Transverse colon (tissue), 4 donors: Measurements from ENCODE around the gene LONP2. TPM values are rescaled to one million over a fixed set of nuclear protein-coding genes. Genes with fewer than 3 reads are reported as not detected.

Experiments used
- DNase-seq: peaks from one replicate; pipeline ENCODE4 v3.0.0-alpha.2; 2019
- H3K27ac ChIP-seq, 4 donors: fragments of 200-600 bp; sonication (generic); 2 replicates each; pipeline ENCODE4 v1.5.1; 2016 to 2018; ENCODE audit warnings: inconsistent platforms in 4 of 4
- H3K27me3 ChIP-seq: fragments of 200-600 bp; sonication (generic); 2 replicates; pipeline ENCODE4 v1.5.1; 2017; ENCODE audit warnings: inconsistent platforms
- H3K36me3 ChIP-seq, 4 donors: fragments of 200-600 bp; sonication (generic); 2 replicates each; pipeline ENCODE4 v1.5.1; 2017 to 2019; ENCODE audit warnings: inconsistent platforms in 4 of 4
- H3K4me1 ChIP-seq, 4 donors: fragments of 200-600 bp; sonication (generic); 2 replicates each; pipeline ENCODE4 v1.5.1; 2017 to 2020; ENCODE audit warnings: inconsistent platforms in 4 of 4
- H3K4me3 ChIP-seq, 4 donors: fragments of 200-600 bp; sonication (generic); 1 replicate in 1 of 4; 2 replicates in 3 of 4; pipeline versions ENCODE4 v1.5.1 to v1.6.1; 2017 to 2019; ENCODE audit warnings: inconsistent platforms in 4 of 4
- H3K9me3 ChIP-seq, 2 donors: fragments of 200-600 bp; sonication (generic); 2 replicates each; pipeline ENCODE4 v1.5.1; 2017 to 2019; ENCODE audit warnings: inconsistent platforms in 2 of 2
- EP300 ChIP-seq: sonication (generic); formaldehyde crosslinking; IDR thresholded peaks from one replicate; pipeline ENCODE4 v1.6.1; 2017; ENCODE audit warnings: antibody characterized with exemption, low read depth
- POLR2A ChIP-seq: fragments of 450-650 bp; IDR thresholded peaks from one replicate; pipeline ENCODE4 v1.6.1; 2016; ENCODE audit warnings: antibody characterized with exemption, mild to moderate bottlenecking, moderate library complexity
- POLR2AphosphoS5 ChIP-seq, 3 donors: sonication (generic); formaldehyde crosslinking; IDR thresholded peaks; one replicate each; pipeline ENCODE4 v1.6.1; 2016; ENCODE audit warnings: antibody characterized with exemption in 3 of 3
- WGBS, 2 donors: methylation state at CpG; one replicate each; pipeline ENCODE4 v1.1.5; 2018; ENCODE audit warnings: low coverage in 1 of 2; 5-methylcytosine and 5-hydroxymethylcytosine counted together
- in situ Hi-C, 4 donors: fragments of 200-750 bp; cut with MboI; loops; one replicate each; pipeline versions ENCODE4 v1.15.0 to v1.15.1; 2017; ENCODE audit warnings: low sequenced_read_pairs in 3 of 4, low pct_ligation_motif_present in 1 of 4, low pct_unique_long_range_greater_than_20kb in 1 of 4
- intact Hi-C: fragments of 100-400 bp; cut with DNase I; formaldehyde crosslinking; loops from one replicate; pipeline ENCODE4 v1.15.1; 2023; ENCODE audit warnings: low total_unique reads
- total RNA-seq, 4 donors: library from RNA; depleted of rRNA; stranded (reverse); fragments of >200 nt; gene quantifications; one replicate each; pipeline ENCODE4 v1.1.0, GENCODE V29; 2016
- TF ChIP-seq, protein P1 (sequence below), 5 experiments: fragments of 200-600 bp in 3 of 5; fragments of 450-650 bp in 2 of 5; sonication (generic) in 3 of 5; IDR thresholded peaks; 1 replicate in 2 of 5; 2 replicates in 3 of 5; pipeline ENCODE4 v1.5.1; 2016 to 2017; ENCODE audit warnings: antibody characterized with exemption in 5 of 5, inconsistent platforms in 3 of 5, mild to moderate bottlenecking in 2 of 5, moderate library complexity in 1 of 5

Gene LONP2
- total RNA-seq, 4 donors from 2014 or later = 51.3 to 104 (median 65.3) TPM

GRCh38 chr16:48323783-48324775, 80.0 kb downstream of the LONP2 start:
- Histone ChIP-seq H3K4me1 (peaks cover 0 to 14% (median under 1%) of the 10 kb centered on the region in 4 donors), H3K4me3 (no peak overlapping the region), H3K27me3 (no peaks in the 10 kb centered on the region), H3K36me3 (no peaks in the 10 kb centered on the region), H3K9me3 (no peaks in the 10 kb centered on the region), H3K27ac (no peak overlapping the region)
- 72 to 86% methylated on average over 7 of the region's 7 CpGs for WGBS, 2 donors
- intact Hi-C loops (no loop called here), in situ Hi-C loops (no loop called here)
- no peak for DNase-seq
- TF ChIP-seq EP300 = no peak
- TF ChIP-seq, protein P1, sequence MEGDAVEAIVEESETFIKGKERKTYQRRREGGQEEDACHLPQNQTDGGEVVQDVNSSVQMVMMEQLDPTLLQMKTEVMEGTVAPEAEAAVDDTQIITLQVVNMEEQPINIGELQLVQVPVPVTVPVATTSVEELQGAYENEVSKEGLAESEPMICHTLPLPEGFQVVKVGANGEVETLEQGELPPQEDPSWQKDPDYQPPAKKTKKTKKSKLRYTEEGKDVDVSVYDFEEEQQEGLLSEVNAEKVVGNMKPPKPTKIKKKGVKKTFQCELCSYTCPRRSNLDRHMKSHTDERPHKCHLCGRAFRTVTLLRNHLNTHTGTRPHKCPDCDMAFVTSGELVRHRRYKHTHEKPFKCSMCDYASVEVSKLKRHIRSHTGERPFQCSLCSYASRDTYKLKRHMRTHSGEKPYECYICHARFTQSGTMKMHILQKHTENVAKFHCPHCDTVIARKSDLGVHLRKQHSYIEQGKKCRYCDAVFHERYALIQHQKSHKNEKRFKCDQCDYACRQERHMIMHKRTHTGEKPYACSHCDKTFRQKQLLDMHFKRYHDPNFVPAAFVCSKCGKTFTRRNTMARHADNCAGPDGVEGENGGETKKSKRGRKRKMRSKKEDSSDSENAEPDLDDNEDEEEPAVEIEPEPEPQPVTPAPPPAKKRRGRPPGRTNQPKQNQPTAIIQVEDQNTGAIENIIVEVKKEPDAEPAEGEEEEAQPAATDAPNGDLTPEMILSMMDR (IDR thresholded peaks at IDR 0.05) = no peak
- TF ChIP-seq POLR2AphosphoS5 (IDR thresholded peaks at IDR 0.05) = no peak
- TF ChIP-seq POLR2A = no peak

GRCh38 chr16:48326915-48327314, 82.8 kb downstream of the LONP2 start:
- Histone ChIP-seq H3K4me1 (peaks cover 0 to 3% (median 0%) of the 10 kb centered on the region in 4 donors), H3K9me3 (no peaks in the 10 kb centered on the region), H3K27ac (no peak overlapping the region), H3K27me3 (no peaks in the 10 kb centered on the region), H3K36me3 (no peaks in the 10 kb centered on the region), H3K4me3 (no peak overlapping the region)
- intact Hi-C loops = no loop called here
- 80 to 97% methylated on average over 4 of the region's 4 CpGs for WGBS, 2 donors
- in situ Hi-C loops = loop anchor here in 1 of 4 donors (25.0 kb wide), 1 partner anchor 310 kb away; no protein-coding TSS in a partner anchor
- no peak for DNase-seq
- TF ChIP-seq POLR2AphosphoS5 (IDR thresholded peaks at IDR 0.05) = no peak

DNA sequence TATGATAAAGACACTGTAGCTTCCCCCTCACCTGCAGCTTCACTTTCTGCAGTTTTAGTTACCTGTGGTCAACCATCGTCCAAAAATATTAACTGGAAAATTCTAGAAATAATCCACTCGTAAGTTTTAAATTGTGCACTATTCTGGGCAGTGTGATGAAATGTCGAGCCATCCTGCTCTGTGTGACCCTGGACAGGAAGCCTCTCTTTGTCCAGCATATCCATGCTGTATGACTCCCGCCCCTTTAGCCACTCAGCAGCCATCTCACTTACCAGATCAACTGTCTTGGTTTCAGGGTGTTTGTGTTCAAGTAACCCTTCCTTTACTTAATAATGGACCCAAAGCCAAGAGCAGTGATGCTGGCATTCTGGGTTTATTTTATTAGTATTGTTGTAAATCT, 85.0 kb downstream of the LONP2 start:
- TF ChIP-seq, protein P1 (IDR thresholded peaks at IDR 0.05) = no peak
- TF ChIP-seq EP300 = no peak
- no peak for TF ChIP-seq POLR2A
- TF ChIP-seq POLR2AphosphoS5 (IDR thresholded peaks at IDR 0.05) = no peak
- in situ Hi-C loops (loop anchor here in 1 of 4 donors (25.0 kb wide), 1 partner anchor 308 kb away; no protein-coding TSS in a partner anchor), intact Hi-C loops (no loop called here)
- no peaks in the 10 kb centered on the region for H3K9me3 ChIP-seq
- 89 to 94% methylated on average over 3 to 4 of the region's 4 CpGs for WGBS, 2 donors
- H3K27ac ChIP-seq = no peak overlapping the region
- peaks cover 0 to 3% (median under 1%) of the 10 kb centered on the region in 4 donors for H3K36me3 ChIP-seq
- H3K4me1 ChIP-seq = peaks cover 0 to 3% (median 0%) of the 10 kb centered on the region in 4 donors
- no peaks in the 10 kb centered on the region for H3K27me3 ChIP-seq
- no peak for DNase-seq
- no peak overlapping the region for H3K4me3 ChIP-seq

DNA sequence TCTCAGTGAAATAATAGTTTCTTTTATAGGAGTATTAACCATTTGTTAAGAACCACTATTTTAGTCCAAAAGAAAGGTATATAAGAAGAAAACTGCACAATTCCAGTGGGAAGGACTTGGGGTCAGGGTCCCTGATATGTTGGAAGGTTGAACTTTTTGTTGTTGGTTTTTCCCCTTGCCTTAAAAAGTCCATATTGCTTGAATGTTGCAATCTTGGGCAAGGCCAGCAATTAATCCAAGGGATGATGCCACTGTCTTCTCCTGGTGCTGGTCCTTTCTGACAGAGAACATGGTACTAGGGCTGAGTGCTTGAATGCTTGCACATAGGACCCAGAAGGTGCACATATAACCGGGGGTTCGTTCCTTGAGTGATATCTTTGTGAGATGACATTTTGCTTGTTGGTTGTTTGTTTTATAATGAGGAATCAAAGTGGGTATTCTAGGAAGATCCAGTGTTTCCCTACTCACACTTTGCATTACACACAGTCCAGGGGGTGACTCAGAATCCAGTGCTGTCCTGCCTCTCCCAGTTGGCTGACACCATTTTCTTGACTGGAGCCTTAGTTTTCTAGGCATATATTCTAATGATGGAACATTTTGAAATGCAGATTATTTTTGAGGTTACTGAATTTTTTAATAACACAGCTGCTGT, 86.2 kb downstream of the LONP2 start:
- intact Hi-C loops (no loop called here), in situ Hi-C loops (loop anchor here in 1 of 4 donors (25.0 kb wide), 1 partner anchor 307 kb away; no protein-coding TSS in a partner anchor)
- H3K4me3 ChIP-seq = no peak overlapping the region
- no peak for TF ChIP-seq POLR2A
- TF ChIP-seq POLR2AphosphoS5 (IDR thresholded peaks at IDR 0.05) = no peak
- TF ChIP-seq, protein P1 (IDR thresholded peaks at IDR 0.05) = no peak
- no peak for TF ChIP-seq EP300
- no peak overlapping the region for H3K27ac ChIP-seq
- no peaks in the 10 kb centered on the region for H3K27me3 ChIP-seq
- H3K36me3 ChIP-seq = peaks cover 0 to 13% (median 6%) of the 10 kb centered on the region in 4 donors
- peaks cover 0 to 3% (median 0%) of the 10 kb centered on the region in 4 donors for H3K4me1 ChIP-seq
- no peak for DNase-seq
- H3K9me3 ChIP-seq = no peaks in the 10 kb centered on the region
- WGBS, 2 donors = 88 to 100% methylated on average over 1 to 2 of the region's 2 CpGs
